ENCODE measurements around the gene GYPE.
A peak's percentile ranks its signal among the peaks of the same experiment; 100 is the strongest.
"Not testable (repeated sequence)": the region's sequence is repeated elsewhere in the genome, so short reads cannot be mapped to it uniquely, and the experiment has no call there.

The GYPE gene

DNA sequence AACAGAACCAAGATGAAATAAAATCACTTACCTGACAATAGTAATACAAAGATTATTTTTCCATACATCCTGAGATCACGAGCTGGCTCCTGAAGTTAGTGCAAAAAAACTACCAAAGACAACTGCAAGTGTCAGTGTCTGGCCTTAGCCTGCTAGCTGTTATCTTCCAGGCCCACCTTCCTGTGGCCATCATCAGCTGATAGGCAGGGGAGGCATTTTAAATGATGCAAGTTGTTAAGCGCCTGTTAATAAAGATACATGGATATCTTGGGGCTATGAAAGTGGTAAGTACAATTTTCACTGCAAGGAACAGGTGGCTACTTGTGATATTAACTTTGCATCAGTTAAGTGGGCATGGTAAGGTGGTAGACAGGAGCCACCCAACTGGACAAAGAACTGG, at the start of gene GYPE:
Gene GYPE (minus strand): TSS at position 120 of the 400 bp plus-strand sequence. CDS start 52 bp downstream, at position 68.
- DNase-seq = not testable (repeated sequence)

GRCh38 chr4:143951458-143951972, 46.2 kb upstream of the GYPE start:
- DNase-seq = not testable (repeated sequence)

- DNase-seq = not testable (repeated sequence)
Observed at GRCh38 chr4:143950967-143951366, 45.6 kb upstream of the GYPE start.

GRCh38 chr4:143950185-143950584, 44.8 kb upstream of the GYPE start:
- DNase-seq = not testable (repeated sequence)

GRCh38 chr4:143947493-143947892, 42.1 kb upstream of the GYPE start:
- DNase-seq = not testable (repeated sequence)

- not testable (repeated sequence) for DNase-seq
Observed at GRCh38 chr4:143940708-143941107, 35.3 kb upstream of the GYPE start.

- DNase-seq = no peak
Observed at GRCh38 chr4:143939528-143939927, 34.2 kb upstream of the GYPE start.

GRCh38 chr4:143938890-143939289, 33.5 kb upstream of the GYPE start:
- DNase-seq = not testable (repeated sequence)

GRCh38 chr4:143921181-143921580, 15.8 kb upstream of the GYPE start:
- peak; percentile 70 to 85 (median 75) for DNase-seq

DNA sequence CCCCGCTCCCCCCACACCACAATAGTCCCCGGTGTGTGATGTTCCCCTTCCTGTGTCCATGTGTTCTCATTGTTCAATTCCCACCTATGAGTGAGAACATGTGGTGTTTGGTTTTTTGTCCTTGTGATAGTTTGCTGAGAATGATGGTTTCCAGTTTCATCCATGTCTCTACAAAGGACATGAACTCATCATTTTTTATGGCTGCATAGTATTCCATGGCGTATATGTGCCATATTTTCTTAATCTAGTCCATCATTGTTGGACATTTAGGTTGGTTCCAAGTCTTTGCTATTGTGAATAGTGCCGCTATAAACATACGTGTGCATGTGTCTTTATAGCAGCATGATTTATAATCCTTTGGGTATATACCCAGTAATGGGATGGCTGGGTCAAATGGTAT, 11.1 kb upstream of the GYPE start:
- not testable (repeated sequence) for DNase-seq

DNA sequence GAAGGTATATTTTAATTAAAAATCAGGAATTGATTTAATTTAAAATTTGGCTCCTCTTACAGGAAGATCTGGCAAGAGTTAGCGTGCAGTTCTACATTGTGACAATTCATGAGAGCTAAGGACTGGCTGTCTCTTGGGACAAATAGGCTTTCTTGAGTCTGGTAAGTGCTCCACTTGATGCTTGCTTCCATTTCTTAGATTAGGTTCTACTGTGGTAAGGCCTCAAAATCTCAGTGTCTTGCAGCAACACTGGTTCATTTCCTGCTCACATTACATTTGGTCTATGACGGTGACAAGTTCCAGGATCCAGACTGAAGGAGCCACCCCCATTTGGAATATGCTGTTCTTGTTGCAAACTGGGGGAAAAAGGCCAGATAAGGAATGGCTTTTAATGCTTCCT, 7.1 kb upstream of the GYPE start:
- not testable (repeated sequence) for DNase-seq

DNA sequence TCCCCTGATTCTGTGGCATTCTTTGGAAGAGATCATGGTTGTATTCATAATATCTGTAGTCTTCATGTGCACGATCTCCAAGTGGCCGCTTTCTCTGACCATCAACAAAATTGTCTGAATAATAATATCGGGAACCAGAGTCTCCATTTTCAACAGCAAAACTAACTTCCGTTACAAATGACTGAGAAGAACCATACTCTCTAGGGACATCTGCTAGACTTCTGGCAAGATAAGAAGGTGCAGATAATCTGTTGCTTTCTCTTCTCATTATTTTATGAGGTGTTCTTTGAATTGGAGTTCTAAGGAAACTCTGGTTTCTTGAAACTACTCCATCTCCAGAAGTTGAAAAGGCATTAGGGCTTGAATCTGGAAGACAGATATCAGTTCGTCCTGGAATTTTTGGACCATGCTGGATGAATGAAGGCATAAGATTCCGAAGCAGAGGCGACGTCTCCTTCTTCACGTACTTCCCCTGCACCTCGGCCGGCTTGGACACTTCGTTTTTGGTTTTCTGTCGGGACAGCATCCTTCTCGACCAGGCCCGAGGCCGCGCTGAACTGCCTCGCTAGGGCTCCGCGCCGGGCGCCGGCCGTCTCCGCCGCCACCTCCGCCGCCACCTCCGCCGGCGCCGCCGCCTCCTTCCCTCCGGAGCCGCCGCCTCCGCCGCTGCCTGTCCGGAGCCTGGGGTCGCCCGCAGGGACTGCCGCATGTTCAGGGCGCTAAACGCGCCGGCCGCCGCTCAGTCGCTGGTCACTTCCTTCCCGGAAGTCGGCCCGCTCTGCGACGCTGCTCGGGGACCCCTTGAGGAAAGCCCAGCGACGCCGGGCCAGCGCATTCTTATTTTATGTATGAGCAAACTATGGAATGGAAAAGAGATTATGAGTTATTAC, 6.4 kb upstream of the GYPE start:
- DNase-seq = peak; percentile 16 to 54 (median 25)

DNA sequence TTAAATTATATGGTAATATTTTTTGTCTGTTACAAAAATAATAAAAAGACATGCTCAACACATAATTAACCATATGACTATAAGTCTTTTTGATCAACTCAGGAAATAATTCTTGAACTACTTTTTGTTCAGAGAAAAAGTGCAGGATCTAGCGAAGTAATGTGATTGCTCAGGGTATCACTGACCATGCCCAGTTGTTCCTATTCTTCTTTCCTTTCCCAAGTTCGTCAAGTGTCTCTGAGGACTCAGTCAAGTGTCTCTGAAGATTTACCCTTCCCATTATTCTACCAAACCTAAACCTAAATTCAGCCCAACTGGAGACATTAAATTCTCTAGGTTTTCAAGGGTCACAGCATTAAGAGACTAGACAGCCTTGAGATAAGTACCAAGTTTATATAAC, 5.5 kb upstream of the GYPE start:
- not testable (repeated sequence) for DNase-seq

- DNase-seq = peak in 2 of 3 donors; percentile 21 to 22
Observed at GRCh38 chr4:143907811-143908210, 2.5 kb upstream of the GYPE start.

GRCh38 chr4:143904431-143904830, 928 bp downstream of the GYPE start:
- not testable (repeated sequence) for DNase-seq

- DNase-seq = peak in 1 of 3 donors; percentile 9
Observed at GRCh38 chr4:143890323-143890722, 15.0 kb downstream of the GYPE start.

DNA sequence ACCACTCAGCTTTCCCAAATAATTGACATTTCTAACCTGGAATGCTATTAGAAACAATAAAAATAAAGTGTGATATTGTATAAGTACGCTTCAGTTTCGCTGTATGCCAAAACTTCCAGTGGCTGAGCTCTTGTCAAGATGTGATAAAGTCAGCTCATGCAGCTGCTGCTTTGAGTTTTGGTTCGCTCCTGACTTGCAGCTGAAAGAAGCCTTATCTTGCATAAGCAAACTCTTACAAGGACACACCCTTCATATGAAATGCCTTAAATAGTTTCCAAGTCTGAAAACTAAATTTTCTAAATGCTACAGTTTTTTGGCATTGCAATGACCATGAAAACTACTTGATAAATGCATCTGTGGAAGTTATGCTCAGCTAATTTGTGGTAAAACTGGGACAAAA, 17.2 kb downstream of the GYPE start:
- DNase-seq = not testable (repeated sequence)

DNA sequence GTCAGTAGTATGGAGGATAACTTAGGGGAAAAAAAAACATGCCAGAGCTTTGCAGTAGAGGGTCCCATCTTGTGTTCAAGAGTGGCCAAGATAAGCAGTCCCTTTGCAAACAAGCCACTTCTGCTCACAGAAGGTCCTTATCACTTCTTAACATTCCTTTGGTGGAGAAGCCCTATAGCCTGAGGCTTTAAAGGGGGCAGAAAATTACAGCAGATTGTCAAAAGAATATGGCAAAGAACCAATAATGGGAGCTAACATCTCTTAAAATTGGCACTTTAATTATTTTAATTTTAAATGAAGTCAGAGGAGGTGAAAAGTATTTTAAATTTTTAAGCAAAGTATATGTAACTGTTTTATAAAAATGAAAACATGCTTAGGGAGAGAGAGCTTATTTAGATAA, 20.4 kb downstream of the GYPE start:
- not testable (repeated sequence) for DNase-seq

- DNase-seq = no peak
Observed at GRCh38 chr4:143883529-143883928, 21.8 kb downstream of the GYPE start.

DNA sequence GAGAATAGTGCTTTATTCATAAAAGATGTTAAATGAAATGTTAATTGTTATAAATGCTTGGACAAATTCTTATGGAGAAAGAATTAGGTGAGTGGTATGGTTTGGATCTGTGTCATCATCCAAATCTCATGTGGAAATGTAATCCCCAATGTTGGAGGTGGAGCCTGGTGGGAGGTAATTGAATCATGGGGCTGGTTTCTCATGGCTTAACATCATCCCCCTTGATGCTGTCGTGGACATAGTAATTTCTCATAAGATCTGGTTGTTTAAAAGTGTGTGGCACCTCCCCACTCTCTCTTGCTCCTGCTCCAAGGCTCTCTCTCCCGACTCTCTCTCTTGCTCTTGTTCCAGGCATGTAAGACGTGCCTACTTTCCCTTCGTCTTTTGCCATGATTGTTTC, 22.5 kb downstream of the GYPE start:
- DNase-seq = no peak

DNA sequence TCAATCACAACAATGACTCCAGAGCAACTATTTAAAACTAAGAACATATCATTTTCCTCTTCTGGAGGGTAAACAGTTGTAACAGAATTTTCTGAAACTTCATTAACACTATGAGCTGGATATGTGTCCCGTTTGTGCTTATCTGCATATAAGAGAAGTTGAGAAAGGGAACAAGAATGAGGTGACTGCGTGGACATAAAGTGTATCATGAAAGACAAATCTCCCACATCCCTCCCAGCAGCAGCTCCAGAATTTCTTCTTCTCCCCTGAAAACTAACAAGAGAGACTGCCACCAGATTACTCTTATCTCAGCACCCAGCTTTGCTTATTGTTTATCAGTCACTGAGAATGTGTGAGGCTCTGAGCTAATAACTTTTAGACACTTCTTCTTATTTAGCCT, 25.8 kb downstream of the GYPE start:
- not testable (repeated sequence) for DNase-seq

DNA sequence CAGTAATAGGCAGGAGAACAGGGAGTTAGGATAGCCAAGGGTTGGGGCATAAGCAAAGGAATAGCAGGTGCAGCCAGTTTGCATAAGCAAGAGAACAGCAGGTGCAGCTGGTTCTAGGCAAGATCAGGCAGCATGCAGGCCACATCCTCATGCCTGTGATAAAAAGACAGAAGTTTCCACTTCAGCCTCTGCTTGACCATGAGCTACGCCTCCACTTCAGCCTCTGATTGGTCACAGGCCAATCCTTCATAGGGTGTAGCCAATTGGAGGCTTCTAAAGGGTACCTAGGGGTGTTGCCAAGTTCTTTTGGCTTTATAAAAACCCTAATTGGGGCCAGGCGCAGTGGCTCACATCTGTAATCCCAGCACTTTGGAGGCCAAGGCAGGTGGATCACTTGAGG, 30.0 kb downstream of the GYPE start:
- not testable (repeated sequence) for DNase-seq

- not testable (repeated sequence) for DNase-seq
Observed at GRCh38 chr4:143870523-143871268, 34.7 kb downstream of the GYPE start.

All from suppressor macrophage treated with lipopolysaccharide for 1 hour (primary cell).